NCI-H1092 treated with DMSO at 0.1 percent for 48 hours (cell line): ENCODE measurements around the gene SS18L1.
"Not testable (repeated sequence)": the region's sequence is repeated elsewhere in the genome, so short reads cannot be mapped to it uniquely, and the experiment has no call there.

ENCODE experiments used
- DNase-seq: peaks from one replicate; lab custom pipeline; 2025; lab: John Stamatoyannopoulos, UW

The SS18L1 gene

GRCh38 chr20:62137092-62137384 is 6.5 kb upstream of the SS18L1 start:
- no peak for DNase-seq

- no peak for DNase-seq
Observed at GRCh38 chr20:62137478-62138203, 5.9 kb upstream of the SS18L1 start.

GRCh38 chr20:62138204-62138543 is 5.4 kb upstream of the SS18L1 start:
- DNase-seq = no peak

- no peak for DNase-seq
Observed at GRCh38 chr20:62138912-62139311, 4.7 kb upstream of the SS18L1 start.

GRCh38 chr20:62139636-62140035 is 3.9 kb upstream of the SS18L1 start:
- DNase-seq = no peak

- no peak for DNase-seq
Observed at GRCh38 chr20:62141043-62141396, 2.5 kb upstream of the SS18L1 start.

- peak; percentile 49 for DNase-seq
Observed at GRCh38 chr20:62141397-62142251, 1.9 kb upstream of the SS18L1 start.

- peak; percentile 34 for DNase-seq
Observed at GRCh38 chr20:62142252-62143080, 1.1 kb upstream of the SS18L1 start.

GRCh38 chr20:62143957-62144825 is 622 bp downstream of the SS18L1 start:
- DNase-seq = peak; percentile 8

- no peak for DNase-seq
Observed at GRCh38 chr20:62145688-62146018, 2.1 kb downstream of the SS18L1 start.

GRCh38 chr20:62146019-62146755 is 2.6 kb downstream of the SS18L1 start:
- DNase-seq = no peak

- no peak for DNase-seq
Observed at GRCh38 chr20:62147125-62147524, 3.6 kb downstream of the SS18L1 start.

- no peak for DNase-seq
Observed at GRCh38 chr20:62147528-62147927, 4.0 kb downstream of the SS18L1 start.

- DNase-seq = not testable (repeated sequence)
Observed at GRCh38 chr20:62148383-62148782, 4.8 kb downstream of the SS18L1 start.

GRCh38 chr20:62148908-62149314 is 5.3 kb downstream of the SS18L1 start:
- DNase-seq = no peak

- DNase-seq = no peak
Observed at GRCh38 chr20:62149532-62150309, 6.2 kb downstream of the SS18L1 start.

- no peak for DNase-seq
Observed at GRCh38 chr20:62150310-62150575, 6.7 kb downstream of the SS18L1 start.

GRCh38 chr20:62151225-62151624 is 7.7 kb downstream of the SS18L1 start:
- DNase-seq = no peak

GRCh38 chr20:62151835-62152364 is 8.3 kb downstream of the SS18L1 start:
- DNase-seq = no peak

- DNase-seq = no peak
Observed at GRCh38 chr20:62155428-62156253, 12.1 kb downstream of the SS18L1 start.
